Brain microvascular endothelial cell (primary cell): ENCODE results near the gene REXO1.

Experiments used
- DNase-seq: peaks from one replicate; pipeline ENCODE4 v3.0.0-alpha.2; 2020
- H3K27ac ChIP-seq: fragments of 250-450 bp; sonication (Bioruptor Pico); 2 replicates; pipeline ENCODE4 v1.5.1; 2020; ENCODE audit warnings: mild to moderate bottlenecking, moderate library complexity
- H3K27me3 ChIP-seq: fragments of 250-450 bp; sonication (Bioruptor Pico); replicated peaks from 2 replicates; pipeline ENCODE4 v1.5.1; 2020; ENCODE audit warnings: mild to moderate bottlenecking
- H3K36me3 ChIP-seq: fragments of 250-450 bp; sonication (Bioruptor Pico); replicated peaks from 2 replicates; pipeline ENCODE4 v1.5.1; 2020; ENCODE audit warnings: mild to moderate bottlenecking
- H3K4me3 ChIP-seq: 2 replicates; pipeline ENCODE4 v1.5.1; 2011; ENCODE audit warnings: low read depth, mild to moderate bottlenecking, control low read depth, low read length, moderate library complexity
- in situ Hi-C: cut with HindIII; loops from 2 replicates; pipeline ENCODE4 v1.10.0; 2017; ENCODE audit warnings: low sequenced_read_pairs, low pct_ligation_motif_present
- TF ChIP-seq, protein P1 (sequence below): IDR thresholded peaks from 2 replicates; pipeline ENCODE4 v1.5.1; 2011; ENCODE audit warnings: low read depth, mild to moderate bottlenecking, moderate library complexity, low read length, control low read depth, inconsistent platforms; ENCODE audit errors: missing control alignments

REXO1 gene

DNA sequence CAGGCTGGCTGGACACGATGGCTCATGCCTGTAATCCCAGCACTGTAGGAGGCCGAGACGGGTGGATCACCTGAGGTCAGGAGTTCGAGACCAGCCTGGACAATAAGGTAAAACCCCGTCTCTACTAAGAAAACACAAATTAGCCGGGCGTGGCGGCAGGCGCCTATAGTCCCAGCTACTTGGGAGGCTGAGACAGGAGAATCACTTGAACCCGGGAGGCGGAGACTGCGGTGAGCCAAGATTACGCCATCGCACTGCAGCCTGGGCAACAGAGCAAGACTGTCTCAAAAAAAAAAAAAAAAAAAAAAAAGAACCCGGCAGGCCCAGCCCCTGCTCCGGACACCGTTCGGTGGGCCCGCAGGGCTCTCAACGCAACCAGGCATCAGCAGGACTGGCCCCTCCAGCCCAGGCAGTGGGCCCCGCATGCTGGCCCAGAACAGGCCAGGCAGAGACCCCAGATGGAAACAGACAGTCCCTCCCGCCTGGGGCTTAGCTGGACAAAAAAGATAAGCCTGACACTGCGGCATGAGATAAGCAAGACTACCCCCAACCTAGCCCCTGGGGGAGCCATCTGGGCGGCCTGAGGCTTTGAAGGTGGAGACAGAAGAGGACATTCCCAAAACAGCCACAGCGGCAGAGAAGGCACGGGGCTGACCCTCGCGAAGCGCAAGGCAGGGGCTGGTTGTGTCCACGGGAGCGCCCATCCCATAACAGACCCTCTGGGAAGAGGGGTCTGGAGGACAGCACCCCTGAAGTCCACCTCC is 11.6 kb downstream of the REXO1 start:
- Histone ChIP-seq H3K36me3 (no peaks in the 10 kb centered on the region), H3K27ac (no peak overlapping the region)
- DNase-seq: no peak

DNA sequence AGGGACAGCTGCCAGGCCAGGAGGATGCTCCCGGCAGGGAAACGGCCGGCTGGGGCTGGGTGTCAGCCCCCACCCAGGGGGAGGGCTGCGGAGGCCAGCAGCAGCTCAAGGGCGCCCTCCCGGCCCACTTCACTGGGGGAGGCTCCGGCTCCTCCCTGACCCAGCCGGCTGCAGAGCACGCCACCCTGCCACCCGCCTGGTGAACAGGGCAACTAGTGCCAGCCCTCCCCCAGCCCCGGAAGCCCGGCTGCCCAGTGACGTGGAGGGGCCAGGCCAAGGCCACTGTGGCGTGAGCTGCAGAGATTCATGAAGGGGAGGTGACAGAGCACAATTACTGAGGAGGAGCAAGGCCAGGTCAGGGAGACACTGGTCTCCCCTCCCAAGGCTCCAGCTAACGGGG is 14.7 kb downstream of the REXO1 start:
- no peak for DNase-seq
- TF ChIP-seq, protein P1, sequence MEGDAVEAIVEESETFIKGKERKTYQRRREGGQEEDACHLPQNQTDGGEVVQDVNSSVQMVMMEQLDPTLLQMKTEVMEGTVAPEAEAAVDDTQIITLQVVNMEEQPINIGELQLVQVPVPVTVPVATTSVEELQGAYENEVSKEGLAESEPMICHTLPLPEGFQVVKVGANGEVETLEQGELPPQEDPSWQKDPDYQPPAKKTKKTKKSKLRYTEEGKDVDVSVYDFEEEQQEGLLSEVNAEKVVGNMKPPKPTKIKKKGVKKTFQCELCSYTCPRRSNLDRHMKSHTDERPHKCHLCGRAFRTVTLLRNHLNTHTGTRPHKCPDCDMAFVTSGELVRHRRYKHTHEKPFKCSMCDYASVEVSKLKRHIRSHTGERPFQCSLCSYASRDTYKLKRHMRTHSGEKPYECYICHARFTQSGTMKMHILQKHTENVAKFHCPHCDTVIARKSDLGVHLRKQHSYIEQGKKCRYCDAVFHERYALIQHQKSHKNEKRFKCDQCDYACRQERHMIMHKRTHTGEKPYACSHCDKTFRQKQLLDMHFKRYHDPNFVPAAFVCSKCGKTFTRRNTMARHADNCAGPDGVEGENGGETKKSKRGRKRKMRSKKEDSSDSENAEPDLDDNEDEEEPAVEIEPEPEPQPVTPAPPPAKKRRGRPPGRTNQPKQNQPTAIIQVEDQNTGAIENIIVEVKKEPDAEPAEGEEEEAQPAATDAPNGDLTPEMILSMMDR: no peak
- H3K27ac ChIP-seq: no peak overlapping the region
- H3K4me3 ChIP-seq: no peak overlapping the region
- H3K27me3 ChIP-seq: no peaks in the 10 kb centered on the region
- in situ Hi-C loops: no loop called here
- H3K36me3 ChIP-seq: no peaks in the 10 kb centered on the region

More for the DNA sequence above, 11.6 kb downstream of the REXO1 start:
- no peak overlapping the region for H3K4me3 ChIP-seq
- H3K27me3 ChIP-seq: no peaks in the 10 kb centered on the region
- in situ Hi-C loops: no loop called here
- TF ChIP-seq, protein P1: no peak

DNA sequence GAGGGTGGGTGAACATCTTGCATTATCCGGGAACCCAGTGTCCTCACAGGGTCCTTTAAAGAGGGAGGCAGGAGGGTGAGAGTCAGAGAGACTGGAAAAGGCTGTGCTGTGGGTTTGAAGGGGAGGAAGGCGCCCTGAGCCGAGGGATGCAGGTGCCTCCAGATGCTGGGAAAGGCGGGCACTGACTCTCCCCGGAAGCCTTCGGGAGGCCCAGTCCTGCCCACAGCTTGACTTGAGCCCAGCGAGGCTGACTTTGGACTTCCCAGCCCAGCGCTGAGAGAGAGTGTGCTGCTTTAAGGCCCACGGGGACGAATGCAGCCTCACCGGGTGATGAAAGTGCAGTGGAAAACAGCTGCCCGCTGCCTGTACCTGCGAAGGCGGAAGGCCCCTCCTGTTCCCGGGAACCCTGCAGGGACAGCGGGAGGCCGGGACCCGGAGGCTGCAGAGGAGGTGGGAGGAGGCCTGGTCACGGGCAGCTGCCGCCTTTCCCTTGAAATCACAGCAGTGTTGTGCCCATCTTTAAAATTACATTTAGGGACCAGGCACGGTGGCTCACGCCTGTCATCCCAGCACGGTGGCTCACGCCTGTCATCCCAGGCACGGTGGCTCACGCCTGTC is 16.1 kb downstream of the REXO1 start:
- TF ChIP-seq, protein P1: no peak
- Histone ChIP-seq H3K4me3 (no peak overlapping the region), H3K27ac (no peak overlapping the region), H3K36me3 (peaks cover 8% of the 10 kb centered on the region), H3K27me3 (no peaks in the 10 kb centered on the region)
- no peak for DNase-seq
- in situ Hi-C loops: no loop called here

DNA sequence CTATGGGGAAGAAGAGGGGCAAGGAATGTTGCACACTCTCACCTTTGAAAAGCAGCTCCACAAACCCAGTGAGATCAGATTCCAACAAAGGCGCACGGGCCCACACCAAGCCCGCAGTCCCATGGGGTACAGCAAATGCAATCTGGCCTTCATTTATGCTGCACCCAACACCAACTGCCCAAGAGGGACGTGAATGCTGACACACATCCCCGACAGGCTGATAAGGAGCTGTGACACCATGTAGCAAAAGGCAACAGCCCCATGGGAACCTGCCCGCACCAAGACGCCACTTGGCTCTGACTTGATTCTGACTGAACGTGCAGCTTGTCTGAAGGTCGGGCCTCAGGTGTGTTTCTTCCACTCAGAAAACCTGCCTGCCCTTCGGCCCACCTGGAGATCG is 17.3 kb downstream of the REXO1 start:
- Histone ChIP-seq H3K36me3 (peaks cover 14% of the 10 kb centered on the region), H3K27me3 (no peaks in the 10 kb centered on the region), H3K4me3 (no peak overlapping the region), H3K27ac (no peak overlapping the region)
- no peak for DNase-seq
- in situ Hi-C loops: no loop called here
- TF ChIP-seq, protein P1: no peak

DNA sequence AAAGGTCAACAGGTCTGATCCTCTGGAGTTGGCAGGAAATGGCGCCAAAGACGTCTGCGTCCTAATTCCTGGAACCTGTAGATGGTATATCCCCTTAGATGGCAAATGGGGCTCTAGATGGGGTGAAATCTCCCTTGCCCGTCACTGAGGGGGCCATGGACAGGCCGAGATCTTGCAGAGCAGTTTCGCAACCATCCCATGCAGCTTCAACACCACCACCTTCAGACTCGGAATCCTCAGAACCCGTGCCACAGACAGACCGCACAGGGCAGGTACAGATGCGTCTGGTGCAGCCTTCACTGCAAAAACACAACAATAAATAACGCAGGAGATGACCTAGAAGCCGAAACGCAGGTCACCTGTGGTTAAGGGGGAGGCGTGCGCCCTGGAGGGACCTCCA is 17.7 kb downstream of the REXO1 start:
- H3K27me3 ChIP-seq: no peaks in the 10 kb centered on the region
- peaks cover 14% of the 10 kb centered on the region for H3K36me3 ChIP-seq
- no peak for DNase-seq
- TF ChIP-seq, protein P1: no peak
- in situ Hi-C loops: no loop called here
- H3K27ac ChIP-seq: no peak overlapping the region
- H3K4me3 ChIP-seq: no peak overlapping the region
